ENCODE data around the gene ANAPC16.

ANAPC16 gene

GRCh38 chr10:72215611-72216549, at the start of gene ANAPC16, which contains the start of gene ASCC1:
Gene ANAPC16, plus strand, starts transcription at chr10:72216012. Its CDS starts 7,903 bp downstream, at chr10:72223915.
Gene ASCC1, minus strand, starts transcription at chr10:72216276. Its CDS starts 2,978 bp downstream, at chr10:72213298.
- TF ChIP-seq, protein P1, sequence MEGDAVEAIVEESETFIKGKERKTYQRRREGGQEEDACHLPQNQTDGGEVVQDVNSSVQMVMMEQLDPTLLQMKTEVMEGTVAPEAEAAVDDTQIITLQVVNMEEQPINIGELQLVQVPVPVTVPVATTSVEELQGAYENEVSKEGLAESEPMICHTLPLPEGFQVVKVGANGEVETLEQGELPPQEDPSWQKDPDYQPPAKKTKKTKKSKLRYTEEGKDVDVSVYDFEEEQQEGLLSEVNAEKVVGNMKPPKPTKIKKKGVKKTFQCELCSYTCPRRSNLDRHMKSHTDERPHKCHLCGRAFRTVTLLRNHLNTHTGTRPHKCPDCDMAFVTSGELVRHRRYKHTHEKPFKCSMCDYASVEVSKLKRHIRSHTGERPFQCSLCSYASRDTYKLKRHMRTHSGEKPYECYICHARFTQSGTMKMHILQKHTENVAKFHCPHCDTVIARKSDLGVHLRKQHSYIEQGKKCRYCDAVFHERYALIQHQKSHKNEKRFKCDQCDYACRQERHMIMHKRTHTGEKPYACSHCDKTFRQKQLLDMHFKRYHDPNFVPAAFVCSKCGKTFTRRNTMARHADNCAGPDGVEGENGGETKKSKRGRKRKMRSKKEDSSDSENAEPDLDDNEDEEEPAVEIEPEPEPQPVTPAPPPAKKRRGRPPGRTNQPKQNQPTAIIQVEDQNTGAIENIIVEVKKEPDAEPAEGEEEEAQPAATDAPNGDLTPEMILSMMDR (conservative IDR thresholded peaks at IDR 0.05; ENCODE audit: control insufficient read depth, insufficient read depth, low read depth, low read length): no peak
- DNase-seq (ENCODE audit: low read depth): peak; percentile 90
- H3K4me3 ChIP-seq (ENCODE audit: control insufficient read depth, low read depth, low read length): peak within 1 kb of the TSS; percentile 78

DNA sequence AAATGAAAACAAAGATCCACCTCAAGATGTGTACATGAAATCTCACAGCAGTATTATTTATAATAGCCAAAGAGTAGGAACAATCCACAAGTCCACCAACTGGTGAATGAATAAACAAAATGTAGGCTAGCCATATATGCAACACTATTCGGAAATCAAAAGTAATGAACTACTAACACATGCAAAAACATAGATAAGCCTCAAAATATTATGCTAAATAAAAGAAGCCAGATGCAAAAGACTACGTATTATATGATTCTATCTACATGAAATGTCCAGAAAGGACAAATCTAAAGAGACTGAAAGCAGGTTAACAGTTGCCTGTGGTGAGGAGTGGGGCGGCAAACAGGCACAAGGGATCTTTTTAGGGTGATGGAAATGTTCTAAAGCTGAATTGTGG, 48.7 kb upstream of the ANAPC16 start:
- DNase-seq (ENCODE audit: low read depth): no peak
- TF ChIP-seq, protein P1 (conservative IDR thresholded peaks at IDR 0.05; ENCODE audit: control insufficient read depth, insufficient read depth, low read depth, low read length): no peak
- H3K4me3 ChIP-seq (ENCODE audit: control insufficient read depth, low read depth, low read length): no peak overlapping the region

DNA sequence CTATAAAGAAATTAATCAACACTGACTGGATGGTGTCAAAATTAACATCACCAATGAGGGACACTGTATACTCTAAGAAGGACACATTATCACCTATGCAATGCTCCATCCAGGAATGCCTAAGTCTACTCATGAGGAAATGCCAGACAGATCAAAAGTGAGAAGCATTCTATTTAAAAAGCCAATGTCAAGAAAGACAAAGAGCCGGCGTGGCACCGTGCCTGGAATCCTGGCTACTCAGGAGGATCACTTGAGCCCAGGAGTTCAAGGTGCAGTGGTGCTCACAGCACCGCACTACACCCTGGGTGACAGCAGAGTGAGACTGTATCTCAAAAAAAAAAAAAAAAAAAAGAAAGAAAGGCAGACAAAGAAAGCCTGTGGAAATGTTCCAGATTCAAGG, 45.5 kb upstream of the ANAPC16 start:
- TF ChIP-seq, protein P1 (conservative IDR thresholded peaks at IDR 0.05; ENCODE audit: control insufficient read depth, insufficient read depth, low read depth, low read length): no peak
- H3K4me3 ChIP-seq (ENCODE audit: control insufficient read depth, low read depth, low read length): no peak overlapping the region
- DNase-seq (ENCODE audit: low read depth): no peak

DNA sequence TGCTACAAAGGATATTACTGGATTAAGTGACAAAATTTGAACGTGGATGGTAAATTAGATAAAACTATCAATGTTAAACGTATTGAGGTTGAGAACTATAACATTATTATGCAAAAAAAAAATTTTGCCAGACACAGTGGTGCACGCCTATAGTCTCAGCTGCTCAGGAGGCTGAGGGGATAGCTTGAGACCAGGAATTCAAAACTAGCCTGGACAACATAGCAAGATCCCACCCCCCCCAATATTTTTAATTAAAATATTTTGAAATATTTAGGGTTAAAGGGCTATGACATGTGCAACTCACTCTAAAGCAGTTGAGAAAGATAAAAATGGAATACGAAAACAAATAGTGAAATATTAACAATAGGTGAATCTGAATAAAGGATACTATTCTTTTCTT, 45.1 kb upstream of the ANAPC16 start:
- no peak overlapping the region for H3K4me3 ChIP-seq (ENCODE audit: control insufficient read depth, low read depth, low read length)
- no peak for DNase-seq (ENCODE audit: low read depth)
- TF ChIP-seq, protein P1 (conservative IDR thresholded peaks at IDR 0.05; ENCODE audit: control insufficient read depth, insufficient read depth, low read depth, low read length): no peak

GRCh38 chr10:72171175-72171630, 44.6 kb upstream of the ANAPC16 start:
- H3K4me3 ChIP-seq (ENCODE audit: control insufficient read depth, low read depth, low read length): no peak overlapping the region
- TF ChIP-seq, protein P1 (conservative IDR thresholded peaks at IDR 0.05; ENCODE audit: control insufficient read depth, insufficient read depth, low read depth, low read length): no peak
- peak; percentile 75 for DNase-seq (ENCODE audit: low read depth)

GRCh38 chr10:72173262-72173618, 42.6 kb upstream of the ANAPC16 start:
- no peak for DNase-seq (ENCODE audit: low read depth)
- TF ChIP-seq, protein P1 (conservative IDR thresholded peaks at IDR 0.05; ENCODE audit: control insufficient read depth, insufficient read depth, low read depth, low read length): no peak

More at GRCh38 chr10:72173262-72173618, 42.6 kb upstream of the ANAPC16 start:
- H3K4me3 ChIP-seq (ENCODE audit: control insufficient read depth, low read depth, low read length): no peak overlapping the region

All from fibroblast of mammary gland (primary cell).